Adipose tissue (tissue), 3 donors: Measurements from ENCODE around the gene UBA6. TPM values are rescaled to one million over a fixed set of nuclear protein-coding genes. Genes with fewer than 3 reads are reported as not detected.

Experiments
- H3K27ac ChIP-seq: one replicate; pipeline ENCODE4 v1.5.1; 2013; ENCODE audit warnings: low read depth, low read length
- WGBS, 3 donors: extraction: QIAGEN DNeasy Blood & Tissue Kit; methylation state at CpG; one replicate each; pipeline ENCODE4 v1.1.7; 2013; 5-methylcytosine and 5-hydroxymethylcytosine counted together
- polyA plus RNA-seq, 3 donors: library from polyadenylated mRNA; stranded (reverse); fragments of 200-250 nt; gene quantifications; one replicate each; pipeline ENCODE4 v1.2.3, GENCODE V29; 2013
- donor health status: healthy with polysubstance abuse.
- donor health status: Bipolar disorder and iron deficiency.
- donor health status: healthy.

UBA6 gene
- polyA plus RNA-seq, 3 donors: 3.2 to 13.7 (median 9.9) TPM

DNA sequence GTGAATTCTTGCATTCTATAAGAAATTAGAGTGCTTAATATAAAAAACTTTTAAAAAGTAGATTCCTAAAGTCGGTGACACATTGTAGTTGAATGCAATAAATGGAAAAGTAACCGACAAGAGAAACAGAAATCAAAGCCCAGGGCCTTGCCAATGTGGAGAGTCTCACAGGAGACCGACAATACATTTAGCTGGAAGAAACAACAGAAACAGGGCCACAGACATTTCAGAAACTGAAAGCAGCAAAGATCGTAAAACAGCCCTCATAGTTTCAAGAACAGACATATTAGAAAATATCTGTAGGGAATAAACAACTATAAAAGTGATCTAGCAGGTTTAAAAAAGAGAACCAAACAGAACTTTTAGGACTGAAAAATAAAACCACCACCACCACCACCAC, 92.9 kb downstream of the UBA6 start:
- H3K27ac ChIP-seq: no peak overlapping the region
- 79 to 92% (median 85%) methylated on average over 4 of the region's 4 CpGs for WGBS, 3 donors

DNA sequence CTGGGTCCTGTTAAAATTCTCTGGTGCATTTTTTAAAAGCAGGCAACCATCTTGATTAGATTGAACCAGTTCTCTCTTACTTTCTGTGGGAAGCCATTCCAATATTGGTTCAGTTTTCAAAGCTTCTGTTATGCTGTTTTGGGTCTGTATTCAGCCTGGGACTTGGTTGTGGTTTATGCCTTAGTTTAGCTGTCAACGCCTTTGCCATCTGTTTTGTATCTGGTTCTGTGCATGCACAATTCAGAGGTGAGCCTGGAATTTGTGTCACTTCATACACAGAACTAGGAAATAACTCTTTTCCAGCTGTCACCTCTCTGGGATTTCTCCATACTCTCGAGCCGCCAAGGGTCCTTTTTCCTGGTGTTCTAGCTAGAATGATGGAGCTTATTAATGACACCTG, 96.2 kb downstream of the UBA6 start:
- WGBS, 3 donors: 69 to 84% (median 71%) methylated on average over 3 of the region's 3 CpGs
- H3K27ac ChIP-seq: no peak overlapping the region

DNA sequence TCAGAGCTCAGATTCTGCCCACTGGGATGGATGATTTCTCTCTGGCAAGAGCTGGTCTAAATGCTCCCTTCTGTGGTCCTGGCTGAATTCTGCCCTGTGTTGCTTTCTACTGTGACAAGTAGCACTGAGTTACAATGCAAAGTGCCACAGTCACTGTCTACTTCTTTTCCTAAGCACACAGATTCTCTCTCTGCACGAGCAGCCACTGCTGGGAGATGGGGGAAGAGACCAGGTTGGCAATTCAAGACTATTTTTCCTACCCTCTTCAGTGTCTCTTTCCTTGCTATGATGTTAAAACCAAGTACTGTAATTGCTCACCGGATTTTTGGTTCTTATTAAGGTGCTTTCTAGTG, 97.0 kb downstream of the UBA6 start:
- WGBS, 3 donors: 89 to 94% (median 93%) methylated on average over 2 of the region's 2 CpGs
- H3K27ac ChIP-seq: no peak overlapping the region

DNA sequence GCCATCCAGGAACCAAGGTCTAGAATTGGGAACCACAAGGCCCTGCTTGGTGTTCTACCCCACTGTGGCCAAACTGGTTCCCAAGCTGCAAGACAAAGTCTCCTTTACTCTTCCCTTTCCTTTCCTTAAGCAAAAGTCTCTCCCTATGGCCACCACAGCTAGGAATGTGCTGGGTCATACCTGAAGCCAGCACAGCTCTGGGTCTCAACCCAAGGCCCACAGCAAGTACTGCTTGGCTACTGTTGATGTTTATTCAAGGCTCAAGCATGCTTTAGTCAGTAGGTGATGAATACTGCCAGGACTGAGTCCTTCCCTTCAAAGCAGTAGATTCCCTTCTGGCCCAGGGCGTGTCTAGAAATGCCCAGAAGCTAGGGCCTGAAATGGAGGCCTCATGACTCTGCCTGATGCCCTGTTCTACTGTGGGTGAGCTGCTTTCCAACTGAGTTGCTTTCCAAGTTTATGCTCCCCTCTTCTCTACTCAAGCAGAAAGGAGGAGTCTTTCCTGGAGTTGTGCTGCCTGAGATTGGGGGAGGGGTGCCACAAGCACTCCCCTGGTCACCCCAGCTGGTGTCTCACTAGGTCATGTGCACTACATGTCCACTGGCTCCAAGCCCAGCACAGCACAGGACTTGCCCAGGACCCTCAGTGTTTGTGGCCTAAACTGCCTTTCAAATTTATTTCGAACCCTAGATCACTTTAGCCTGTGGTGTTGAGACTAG, 97.5 kb downstream of the UBA6 start:
- 92 to 94% (median 94%) methylated on average over 2 of the region's 2 CpGs for WGBS, 3 donors
- no peak overlapping the region for H3K27ac ChIP-seq

DNA sequence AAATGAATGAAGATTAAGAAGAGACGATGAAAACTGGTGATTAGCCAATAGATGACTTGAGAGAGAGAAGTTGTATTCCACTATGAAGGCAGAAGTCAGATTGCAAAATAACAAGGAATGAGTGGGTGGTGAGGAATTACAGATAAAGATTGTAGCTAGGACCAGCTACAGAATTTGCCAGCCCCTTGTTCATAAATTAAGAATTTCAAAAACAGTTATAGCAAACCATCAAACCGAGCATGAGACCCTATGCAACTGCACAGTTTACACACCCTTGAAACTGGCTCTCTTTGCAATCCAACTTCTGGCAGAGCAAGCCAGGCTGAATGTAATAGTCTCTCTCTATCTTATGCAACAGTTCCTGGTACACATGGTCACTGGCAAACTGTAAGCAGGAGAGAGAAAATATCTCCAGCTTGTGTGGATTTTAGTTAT, 107.2 kb downstream of the UBA6 start:
- WGBS, 3 donors: 28 to 35% (median 30%) methylated on average over 2 of the region's 2 CpGs

DNA sequence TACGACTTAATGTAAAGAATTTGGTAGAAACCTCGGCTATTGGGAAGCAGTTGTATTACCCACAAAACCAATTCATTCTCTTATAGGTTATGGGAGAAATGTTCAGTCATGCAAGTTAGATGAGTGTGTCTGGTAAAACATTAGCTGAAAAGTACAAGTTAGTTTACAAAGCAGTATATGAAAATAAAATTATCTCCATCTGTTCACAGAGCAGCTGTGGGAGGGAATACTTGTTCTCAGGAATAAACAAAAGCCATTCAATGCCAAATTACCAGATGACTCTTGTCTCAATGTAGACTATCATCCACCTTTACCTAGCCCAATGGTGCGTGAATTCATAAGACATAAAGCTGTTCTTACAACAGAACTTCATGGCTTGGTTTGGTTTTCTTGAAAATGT, 113.8 kb downstream of the UBA6 start:
- no peak overlapping the region for H3K27ac ChIP-seq
- WGBS, 3 donors: 26 to 94% (median 92%) methylated on average over 3 of the region's 3 CpGs

More for the DNA sequence above, 107.2 kb downstream of the UBA6 start:
- H3K27ac ChIP-seq: no peak overlapping the region

DNA sequence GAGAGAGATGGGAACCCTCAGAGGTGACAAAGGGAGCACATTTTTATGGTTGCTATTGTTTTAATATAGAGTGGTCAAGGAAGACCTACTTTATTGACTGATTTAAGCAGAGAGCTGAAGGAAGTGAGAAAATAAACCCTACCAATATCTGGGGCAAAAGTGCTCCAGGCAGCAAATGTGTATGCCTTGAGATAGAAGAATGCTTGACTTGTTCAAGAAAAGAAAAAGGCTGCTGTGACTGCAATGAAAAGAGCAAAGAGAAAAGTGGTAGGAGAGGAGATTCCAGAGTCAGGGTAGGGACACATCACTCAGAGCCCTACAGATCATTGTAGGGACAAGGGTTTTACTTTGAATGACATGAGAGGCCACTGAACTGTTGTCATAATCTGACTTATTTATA, 116.5 kb downstream of the UBA6 start:
- H3K27ac ChIP-seq: no peak overlapping the region

DNA sequence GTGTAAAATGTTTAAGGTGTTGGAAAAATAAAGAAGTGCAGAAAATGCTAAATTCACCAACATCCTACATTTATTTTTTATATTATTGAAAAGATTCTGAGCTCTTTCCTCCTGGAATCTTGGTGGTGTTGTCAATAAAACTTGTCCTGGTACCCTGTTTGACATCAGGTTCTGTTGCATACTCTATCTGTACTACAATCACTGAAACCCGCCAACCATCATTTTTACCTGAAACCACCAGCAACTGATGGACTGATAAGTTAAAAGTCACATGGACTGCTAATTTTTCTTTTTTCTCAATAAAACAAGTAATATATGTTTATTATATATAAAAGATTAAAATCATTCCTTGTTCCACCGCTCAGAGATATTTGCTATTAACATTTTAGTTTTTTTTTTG, 119.0 kb downstream of the UBA6 start:
- no peak overlapping the region for H3K27ac ChIP-seq
- WGBS, 3 donors: 47 to 50% (median 48%) methylated on average over 2 of the region's 2 CpGs

DNA sequence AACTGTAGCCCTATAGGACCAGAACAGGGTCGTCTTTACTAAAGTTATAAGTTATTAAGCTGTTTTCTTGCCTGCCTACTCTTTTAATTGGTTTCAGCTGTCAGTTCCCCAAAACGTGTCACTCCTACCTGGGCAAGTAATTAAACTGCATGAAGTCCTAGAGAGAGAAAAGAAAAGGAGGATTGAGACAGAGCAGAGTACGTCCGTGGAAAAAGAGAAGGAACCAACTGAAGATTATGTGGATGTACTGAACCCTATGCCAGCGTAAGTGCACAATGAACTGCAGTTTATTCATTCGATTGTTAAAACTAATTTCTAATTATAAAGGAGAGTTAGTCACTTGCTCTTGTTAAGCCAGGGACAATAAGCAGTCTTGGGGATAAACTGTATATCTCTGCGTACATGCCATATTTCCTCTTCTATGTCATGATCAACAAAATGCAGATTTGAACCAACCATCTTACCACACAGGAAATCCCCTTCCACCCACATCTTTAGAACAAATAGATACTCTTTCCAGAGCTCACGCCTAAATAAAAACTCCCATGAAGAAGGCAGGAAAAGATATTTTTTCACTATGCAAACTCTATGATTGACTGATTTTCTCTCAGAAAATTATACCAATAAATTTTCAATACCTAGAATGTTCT, 119.6 kb downstream of the UBA6 start:
- whole genome bisulfite sequencing, 3 donors: 52 to 79% (median 58%) methylated on average over 8 of the region's 8 CpGs
- no peak overlapping the region for H3K27ac ChIP-seq

DNA sequence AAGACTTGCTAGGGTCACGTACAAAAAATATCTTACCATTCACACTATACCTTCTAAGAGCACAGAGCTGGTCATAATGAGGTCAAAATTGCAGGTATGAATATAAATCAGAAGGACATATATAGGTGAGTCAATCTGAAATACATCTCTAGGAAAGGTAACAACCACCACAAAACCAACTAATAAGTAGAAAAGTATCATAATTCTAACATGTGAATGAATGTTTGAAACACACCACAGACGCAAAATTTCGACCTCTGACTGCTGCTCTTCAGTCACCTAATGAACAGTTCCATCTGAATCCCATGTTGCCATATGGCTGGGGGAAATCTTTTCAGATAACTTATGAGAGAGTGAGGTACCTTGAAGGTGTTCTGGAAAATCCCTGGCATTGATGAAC, 120.4 kb downstream of the UBA6 start:
- WGBS, 3 donors: 89 to 95% (median 94%) methylated on average over 3 of the region's 3 CpGs
- H3K27ac ChIP-seq: no peak overlapping the region

DNA sequence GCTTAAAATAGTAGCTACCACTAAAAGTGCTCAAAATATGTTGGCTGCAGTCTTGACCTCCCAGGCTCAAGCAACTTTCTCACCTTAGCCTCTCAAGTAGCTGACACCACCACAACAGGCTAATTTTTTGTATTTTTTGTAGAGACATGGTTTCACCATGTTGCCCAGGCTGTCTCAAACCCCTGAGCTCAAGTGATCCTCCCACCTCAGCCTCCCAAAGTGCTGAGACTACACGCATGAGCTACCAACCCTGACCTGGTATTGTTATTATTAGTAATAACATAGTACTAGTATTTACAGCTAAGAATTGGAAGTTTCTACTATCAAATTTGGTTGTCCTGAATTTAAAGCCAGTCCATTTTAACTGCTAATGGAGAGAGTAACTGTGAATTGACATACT, 124.4 kb downstream of the UBA6 start:
- 93 to 97% (median 97%) methylated on average over 1 of the region's 1 CpG for WGBS, 3 donors
- H3K27ac ChIP-seq: no peak overlapping the region

DNA sequence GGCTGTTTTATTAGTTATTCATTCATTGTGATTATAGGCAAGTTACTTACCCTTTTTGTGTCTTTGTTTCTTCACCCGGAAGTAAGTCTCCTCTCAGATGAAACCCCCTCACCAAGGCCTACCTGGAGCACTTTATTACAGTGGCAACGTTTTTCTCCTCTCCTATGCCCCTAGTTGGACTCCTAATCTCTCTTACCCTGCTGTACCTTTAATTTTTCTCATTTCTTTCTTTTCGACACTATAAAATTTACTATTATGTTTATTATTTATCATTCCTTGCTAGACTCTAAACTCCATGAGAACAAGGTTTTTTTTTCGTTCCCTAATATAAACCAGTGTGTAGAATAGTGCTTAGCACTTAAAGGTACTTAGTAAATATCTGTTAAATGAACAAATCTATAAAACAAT, 124.9 kb downstream of the UBA6 start:
- no peak overlapping the region for H3K27ac ChIP-seq
- WGBS, 3 donors: 80 to 90% (median 86%) methylated on average over 4 of the region's 4 CpGs

DNA sequence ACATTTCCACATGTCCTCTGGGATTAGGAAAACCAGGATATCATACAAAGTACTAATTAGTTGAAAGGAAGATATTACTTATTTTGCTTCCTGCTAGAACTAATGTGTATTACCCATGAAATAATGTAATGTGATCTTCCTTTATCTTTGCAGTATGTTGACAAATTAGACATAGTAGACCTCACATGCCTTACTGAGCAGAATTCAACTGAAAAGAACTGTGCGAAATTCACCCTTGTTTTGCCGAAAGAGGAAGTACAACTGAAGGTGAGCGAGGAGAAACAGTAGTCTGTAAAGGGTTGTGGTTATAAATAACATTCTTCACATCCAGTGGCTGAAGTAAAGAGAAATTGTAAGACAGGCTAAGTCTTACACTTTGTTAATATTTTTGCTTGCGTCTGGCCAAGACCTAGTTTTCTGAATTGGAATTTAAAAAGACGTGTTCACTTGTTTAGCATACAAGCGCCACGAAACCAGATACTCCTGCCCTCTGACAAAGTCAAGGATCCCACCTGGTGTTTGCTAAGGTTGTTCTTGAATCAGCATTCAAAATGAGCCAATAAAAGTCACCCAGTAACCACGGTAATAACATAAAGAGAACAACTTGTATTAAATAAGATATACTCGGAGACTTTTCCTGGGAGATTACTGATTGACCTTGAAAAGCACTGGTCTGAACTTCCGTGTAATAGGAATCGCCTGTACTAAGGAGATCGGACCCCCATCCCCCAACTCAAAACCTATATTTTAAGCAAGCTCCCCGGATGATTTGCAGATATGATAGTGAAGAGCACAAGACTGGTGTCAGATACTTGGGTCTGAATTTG, 125.5 kb downstream of the UBA6 start:
- no peak overlapping the region for H3K27ac ChIP-seq
- 39 to 73% (median 44%) methylated on average over 13 of the region's 13 CpGs for WGBS, 3 donors

DNA sequence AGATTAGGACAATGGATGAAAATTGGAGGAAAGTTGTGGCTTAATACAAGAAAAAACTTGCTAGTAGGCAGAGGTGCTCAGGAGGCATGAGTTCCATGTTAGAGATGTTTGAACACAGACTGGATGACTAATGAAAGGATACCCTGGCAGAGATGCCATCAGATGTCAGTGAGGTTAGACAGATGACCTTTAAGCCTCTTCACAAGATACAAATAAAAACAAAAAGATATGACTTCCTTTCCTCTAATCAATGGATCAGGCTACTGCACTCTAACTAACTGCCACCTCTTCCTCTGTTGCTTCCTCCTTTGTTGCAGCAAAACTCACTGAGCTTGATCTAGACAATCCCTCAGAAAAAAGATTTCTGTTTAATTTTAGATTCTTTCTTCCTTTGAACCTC, 127.8 kb downstream of the UBA6 start:
- H3K27ac ChIP-seq: no peak overlapping the region

DNA sequence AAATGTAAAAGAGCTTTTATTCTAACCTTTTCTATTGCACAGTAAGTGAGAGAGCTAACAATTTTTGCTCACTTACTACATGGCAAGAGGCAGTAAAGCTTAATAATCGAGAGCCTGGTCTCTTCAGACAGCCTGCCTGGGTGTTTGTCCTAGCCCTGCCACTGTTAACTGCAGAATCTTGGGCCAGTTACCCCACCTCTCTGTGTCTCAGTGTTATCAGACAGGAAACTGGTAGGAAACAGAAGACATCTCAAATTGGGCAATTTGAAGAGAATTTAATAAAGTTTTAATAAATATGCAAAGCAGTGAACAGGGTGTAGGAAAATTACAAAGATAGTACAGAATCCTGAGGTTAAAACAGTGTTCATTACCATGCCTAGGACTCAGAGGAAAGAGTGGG, 129.0 kb downstream of the UBA6 start:
- no peak overlapping the region for H3K27ac ChIP-seq
- 41 to 46% (median 45%) methylated on average over 1 of the region's 1 CpG for WGBS, 3 donors

DNA sequence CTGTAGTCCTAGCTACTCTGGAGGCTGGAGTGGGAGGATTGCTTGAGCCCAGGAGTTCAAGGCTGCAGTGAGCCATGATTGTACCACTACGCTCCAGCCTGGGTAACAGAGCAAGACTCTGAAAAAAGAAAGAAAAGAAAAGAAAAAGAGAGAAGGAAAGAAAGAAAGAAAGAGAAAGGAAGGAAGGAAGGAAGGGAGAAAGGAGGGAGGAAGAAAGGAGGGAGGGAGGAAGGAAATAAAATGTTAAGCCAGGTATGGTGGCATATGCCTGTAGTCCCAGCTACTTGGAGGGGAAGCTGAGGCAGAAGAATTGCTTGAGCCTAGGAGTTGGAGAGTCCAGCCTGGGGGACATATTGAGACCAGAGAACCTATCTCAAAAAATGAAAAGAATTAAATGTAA, 130.4 kb downstream of the UBA6 start:
- no peak overlapping the region for H3K27ac ChIP-seq
- WGBS, 3 donors: 91 to 100% (median 100%) methylated on average over 1 of the region's 1 CpG

DNA sequence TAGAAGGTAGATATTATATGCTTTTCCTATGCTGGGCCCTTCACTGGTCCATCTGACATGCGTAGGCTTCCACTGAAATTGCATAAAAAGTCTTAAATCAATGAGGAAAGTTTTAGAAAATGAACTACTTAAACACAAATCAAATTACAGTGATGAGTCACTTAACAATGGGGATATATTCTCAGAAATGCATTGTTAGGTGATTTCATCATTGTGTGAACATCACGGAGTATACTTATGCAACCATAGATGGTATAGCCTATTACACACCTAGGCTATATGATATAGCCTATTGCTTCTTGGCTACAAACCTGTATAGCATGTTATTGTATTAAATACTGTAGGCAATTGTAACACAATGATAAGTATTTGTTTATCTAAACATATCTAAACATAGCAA, 132.1 kb downstream of the UBA6 start:
- WGBS, 3 donors: 72 to 95% (median 89%) methylated on average over 2 of the region's 2 CpGs
- no peak overlapping the region for H3K27ac ChIP-seq

DNA sequence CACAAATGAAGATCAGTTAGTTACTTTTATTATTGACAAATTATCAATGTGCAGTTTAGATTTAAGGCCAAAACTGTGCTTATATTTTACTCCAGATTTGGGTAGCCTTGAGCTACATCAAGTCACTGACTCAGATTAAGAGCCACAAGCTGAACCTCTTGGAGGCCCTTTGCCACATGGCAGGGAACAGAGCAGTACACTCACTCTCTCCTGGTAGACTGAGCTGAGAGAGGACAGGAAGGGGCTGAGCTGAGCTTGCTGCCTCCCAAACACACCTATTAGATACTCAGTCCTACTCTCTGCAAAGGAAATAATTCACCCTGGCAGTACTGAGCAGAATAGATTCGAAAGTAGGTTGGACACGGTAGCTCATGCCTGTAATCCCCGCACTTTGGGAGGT, 134.6 kb downstream of the UBA6 start:
- H3K27ac ChIP-seq: no peak overlapping the region
- WGBS, 3 donors: 93 to 95% (median 94%) methylated on average over 3 of the region's 3 CpGs

DNA sequence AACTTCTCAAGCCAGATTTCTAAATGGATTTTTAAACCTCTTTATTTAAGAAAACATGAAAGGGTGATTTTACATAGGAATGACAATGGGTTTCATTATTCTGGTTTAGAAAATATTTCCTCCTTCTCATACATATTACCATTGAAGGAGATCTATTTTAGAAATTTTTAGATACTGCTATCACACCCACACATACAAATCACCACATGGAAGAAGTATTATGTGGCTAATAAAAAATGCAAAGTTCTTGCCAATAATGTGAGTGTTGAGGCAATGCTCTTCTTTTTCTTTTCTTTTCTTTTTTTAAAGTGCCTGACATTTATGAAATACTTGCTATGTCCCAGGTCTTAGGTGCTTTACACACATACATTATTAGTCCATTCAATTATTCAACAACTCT, 135.7 kb downstream of the UBA6 start:
- H3K27ac ChIP-seq: no peak overlapping the region
